Progenitor cell of endocrine pancreas (in vitro differentiated cells): ENCODE data around the gene SLFN12L. TPM values are rescaled to one million over a fixed set of nuclear protein-coding genes. Genes with fewer than 3 reads are reported as not detected.
"Not testable (repeated sequence)": the region's sequence is repeated elsewhere in the genome, so short reads cannot be mapped to it uniquely, and the experiment has no call there.

ENCODE experiments used
- DNase-seq: peaks from one replicate; pipeline ENCODE4 v3.0.0; 2021; ENCODE audit warnings: low spot score; ENCODE audit not compliant: unreplicated experiment
- H3K27ac Mint-ChIP-seq: 2 replicates; pipeline ENCODE4 v1.8.0; 2021; ENCODE audit warnings: mild to moderate bottlenecking, moderate library complexity, mixed read lengths
- H3K27me3 Mint-ChIP-seq: 2 replicates; pipeline ENCODE4 v1.8.0; 2021; ENCODE audit warnings: mixed read lengths
- H3K36me3 Mint-ChIP-seq: 2 replicates; pipeline ENCODE4 v1.8.0; 2022; ENCODE audit warnings: mixed read lengths; ENCODE audit not compliant: insufficient read depth
- H3K4me1 Mint-ChIP-seq: 2 replicates; pipeline ENCODE4 v1.8.0; 2021; ENCODE audit warnings: low read depth, mixed read lengths
- H3K4me3 Mint-ChIP-seq: 2 replicates; pipeline ENCODE4 v1.8.0; 2021; ENCODE audit warnings: low read depth, mild to moderate bottlenecking, moderate library complexity, mixed read lengths
- H3K9me3 Mint-ChIP-seq: 2 replicates; pipeline ENCODE4 v1.8.0; 2021; ENCODE audit warnings: low read depth, mixed read lengths
- CTCF ChIP-seq: fragments of 200-600 bp; sonication (generic); IDR thresholded peaks from one replicate; pipeline ENCODE4 v1.5.0; 2021; ENCODE audit warnings: antibody characterized with exemption, mild to moderate bottlenecking; ENCODE audit not compliant: unreplicated experiment
- total RNA-seq: library from RNA; stranded (reverse); gene quantifications from 2 replicates; pipeline ENCODE4 v1.2.1, GENCODE V29; 2021

The SLFN12L gene
- total RNA-seq, 1 donor from 2014 or later: not detected

GRCh38 chr17:35467824-35468223 lies 69.7 kb downstream of the SLFN12L start:
- Mint-ChIP-seq H3K9me3 (no peaks in the 10 kb centered on the region), H3K36me3 (no peaks in the 10 kb centered on the region), H3K4me3 (no peak overlapping the region), H3K4me1 (peaks cover 5% of the 10 kb centered on the region), H3K27ac (no peak overlapping the region), H3K27me3 (peaks cover 3% of the 10 kb centered on the region)
- no peak for TF ChIP-seq CTCF
- DNase-seq: no peak

- no peak overlapping the region for H3K27ac Mint-ChIP-seq
- peaks cover 10% of the 10 kb centered on the region for H3K4me1 Mint-ChIP-seq
- peaks cover 29% of the 10 kb centered on the region for H3K27me3 Mint-ChIP-seq
- TF ChIP-seq CTCF: no peak
- peak; percentile 39 for DNase-seq
- H3K36me3 Mint-ChIP-seq: no peaks in the 10 kb centered on the region
- peaks cover 30% of the 10 kb centered on the region for H3K9me3 Mint-ChIP-seq
- peak overlapping the region; percentile 51 for H3K4me3 Mint-ChIP-seq
These were observed 77.1 kb downstream of the SLFN12L start for GRCh38 chr17:35460354-35460851.

GRCh38 chr17:35454035-35454434 lies 83.4 kb downstream of the SLFN12L start:
- Mint-ChIP-seq H3K27me3 (peaks cover 45% of the 10 kb centered on the region), H3K9me3 (peaks cover 20% of the 10 kb centered on the region)
- not testable (repeated sequence) for DNase-seq, H3K4me3 Mint-ChIP-seq, H3K36me3 Mint-ChIP-seq, H3K27ac Mint-ChIP-seq, H3K4me1 Mint-ChIP-seq

GRCh38 chr17:35453171-35453570 lies 84.3 kb downstream of the SLFN12L start:
- peaks cover 13% of the 10 kb centered on the region for H3K9me3 Mint-ChIP-seq
- no peak for TF ChIP-seq CTCF
- peaks cover 39% of the 10 kb centered on the region for H3K27me3 Mint-ChIP-seq
- no peak overlapping the region for H3K4me3 Mint-ChIP-seq
- H3K4me1 Mint-ChIP-seq: peaks cover 2% of the 10 kb centered on the region
- no peak overlapping the region for H3K27ac Mint-ChIP-seq
- DNase-seq: no peak
- H3K36me3 Mint-ChIP-seq: no peaks in the 10 kb centered on the region

GRCh38 chr17:35449371-35449931 lies 88.0 kb downstream of the SLFN12L start:
- Mint-ChIP-seq H3K9me3 (no peaks in the 10 kb centered on the region), H3K4me3 (peak overlapping the region; percentile 79), H3K4me1 (peaks cover 10% of the 10 kb centered on the region), H3K27me3 (peaks cover 28% of the 10 kb centered on the region), H3K27ac (no peak overlapping the region), H3K36me3 (no peaks in the 10 kb centered on the region)
- TF ChIP-seq CTCF: no peak
- DNase-seq: no peak

- H3K27me3 Mint-ChIP-seq: peaks cover 28% of the 10 kb centered on the region
- TF ChIP-seq CTCF: no peak
- H3K27ac Mint-ChIP-seq: no peak overlapping the region
- no peaks in the 10 kb centered on the region for H3K9me3 Mint-ChIP-seq
- peaks cover 10% of the 10 kb centered on the region for H3K4me1 Mint-ChIP-seq
- H3K36me3 Mint-ChIP-seq: no peaks in the 10 kb centered on the region
- H3K4me3 Mint-ChIP-seq: peak overlapping the region; percentile 79
- DNase-seq: no peak
These were observed 88.6 kb downstream of the SLFN12L start for GRCh38 chr17:35448899-35449227.
